CD4-positive, alpha-beta memory T cell (primary cell): ENCODE results near the gene TET1. TPM values are rescaled to one million over a fixed set of nuclear protein-coding genes. Genes with fewer than 3 reads are reported as not detected.
A peak's percentile ranks its signal among the peaks of the same experiment; 100 is the strongest.

ENCODE experiments used
- CTCF ChIA-PET: fragments of 350-600 bp; sonication (Branson Sonifier 250); formaldehyde crosslinking; loops from one replicate; lab custom pipeline; 2021; ENCODE audit warnings: inconsistent platforms; ENCODE audit not compliant: partially characterized antibody; lab: Charles Lee
- POLR2A ChIA-PET: fragments of 350-600 bp; sonication (Branson Sonifier 250); formaldehyde crosslinking; loops from one replicate; lab custom pipeline; 2021; ENCODE audit not compliant: partially characterized antibody; lab: Charles Lee
- DNase-seq, 5 donors: peaks; one replicate each; pipeline versions ENCODE4 v3.0.0 to v3.0.0-alpha.2; 2020 to 2022; ENCODE audit warnings: mixed read lengths in 1 of 5
- H3K27ac ChIP-seq: one replicate; pipeline ENCODE4 v1.7.0; 2013; ENCODE audit warnings: low read depth, low read length
- H3K27me3 ChIP-seq: 2 replicates; pipeline ENCODE4 v1.7.0; 2013; ENCODE audit warnings: mild to moderate bottlenecking, low read length, moderate library complexity; ENCODE audit not compliant: insufficient read depth
- H3K36me3 ChIP-seq: 2 replicates; pipeline ENCODE4 v1.7.0; 2013; ENCODE audit warnings: mild to moderate bottlenecking, low read length, moderate library complexity; ENCODE audit not compliant: insufficient read depth
- H3K4me1 ChIP-seq: 2 replicates; pipeline ENCODE4 v1.7.0; 2013; ENCODE audit warnings: mild to moderate bottlenecking, low read length, moderate library complexity; ENCODE audit not compliant: insufficient read depth
- H3K4me3 ChIP-seq, 2 donors: one replicate each; pipeline ENCODE4 v1.7.0; 2013; ENCODE audit warnings: low read length in 2 of 2, mild to moderate bottlenecking in 1 of 2
- H3K9me3 ChIP-seq, 2 donors: one replicate each; pipeline ENCODE4 v1.7.0; 2013; ENCODE audit warnings: low read length in 2 of 2, control low read depth in 1 of 2; ENCODE audit not compliant: control insufficient read depth in 1 of 2
- H3K27ac Mint-ChIP-seq, 7 donors: one replicate each; pipeline ENCODE4 v1.8.0; 2020 to 2021; ENCODE audit warnings: mixed read lengths in 7 of 7, mild to moderate bottlenecking in 6 of 7, inconsistent platforms in 3 of 7, moderate library complexity in 3 of 7
- H3K27me3 Mint-ChIP-seq, 2 donors: one replicate each; pipeline ENCODE4 v1.8.0; 2020 to 2021; ENCODE audit warnings: mixed read lengths in 2 of 2
- H3K36me3 Mint-ChIP-seq, 2 donors: one replicate each; pipeline ENCODE4 v1.8.0; 2020 to 2021; ENCODE audit warnings: mixed read lengths in 2 of 2, inconsistent platforms in 1 of 2, mild to moderate bottlenecking in 1 of 2
- H3K4me1 Mint-ChIP-seq, 4 donors: one replicate each; pipeline ENCODE4 v1.8.0; 2020 to 2021; ENCODE audit warnings: mixed read lengths in 4 of 4, mild to moderate bottlenecking in 1 of 4
- H3K4me3 Mint-ChIP-seq, 8 donors: one replicate each; pipeline ENCODE4 v1.8.0; 2020 to 2021; ENCODE audit warnings: mixed read lengths in 8 of 8, mild to moderate bottlenecking in 7 of 8, moderate library complexity in 6 of 8, inconsistent platforms in 3 of 8
- H3K9me3 Mint-ChIP-seq, 8 donors: one replicate each; pipeline ENCODE4 v1.8.0; 2020 to 2021; ENCODE audit warnings: mixed read lengths in 8 of 8, mild to moderate bottlenecking in 5 of 8, inconsistent platforms in 3 of 8, moderate library complexity in 1 of 8
- intact Hi-C: fragments of 100-400 bp; cut with micrococcal nuclease; formaldehyde crosslinking; loops from one replicate; pipeline ENCODE4 v1.15.1; 2023
- polyA plus RNA-seq, 2 donors: library from polyadenylated mRNA; unstranded; fragments of 300-500 nt; fragmentation: Illumina TruSeq; gene quantifications; one replicate each; pipeline ENCODE4 v1.2.3, GENCODE V29; 2021
- total RNA-seq, 2 experiments: library from RNA; stranded (reverse); gene quantifications; one replicate each; pipeline ENCODE4 v1.2.3, GENCODE V29; 2021

Gene TET1
- total and polyA plus RNA-seq, 4 experiments from 2014 or later = 0.71 to 1.5 (median 1.2) TPM

- H3K4me1 ChIP-seq = no peaks in the 10 kb centered on the region
- intact Hi-C loops = no loop called here
- H3K27me3 ChIP-seq = no peaks in the 10 kb centered on the region
- peaks cover 5 to 8% of the 10 kb centered on the region in 2 donors for H3K36me3 Mint-ChIP-seq
- no peaks in the 10 kb centered on the region for H3K27me3 Mint-ChIP-seq
- no peak overlapping the region for H3K27ac ChIP-seq
- CTCF ChIA-PET = interaction anchor here (1.2 kb wide), 1 partner anchor 11 kb away, joined by 3 read pairs; no protein-coding TSS in a partner anchor
- H3K4me3 ChIP-seq = no peak overlapping the region
- H3K36me3 ChIP-seq = no peaks in the 10 kb centered on the region
- H3K9me3 ChIP-seq = no peaks in the 10 kb centered on the region
- peak overlapping the region in 1 of 7 donors; percentile 18 for H3K27ac Mint-ChIP-seq
- no peak overlapping the region for H3K4me3 Mint-ChIP-seq
- no peaks in the 10 kb centered on the region for H3K9me3 Mint-ChIP-seq
- no peak for DNase-seq
- POLR2A ChIA-PET = no interaction called here
- H3K4me1 Mint-ChIP-seq = peaks cover 0 to 1% (median 0%) of the 10 kb centered on the region in 4 donors
These were observed 95.5 kb downstream of the TET1 start for GRCh38 chr10:68655620-68656126.

GRCh38 chr10:68665841-68666240 lies 105.7 kb downstream of the TET1 start:
- CTCF ChIA-PET = no interaction called here
- Mint-ChIP-seq H3K4me3 (no peak overlapping the region), H3K36me3 (peaks cover 12 to 13% of the 10 kb centered on the region in 2 donors), H3K27me3 (no peaks in the 10 kb centered on the region), H3K27ac (no peak overlapping the region), H3K9me3 (peaks cover 0 to 1% (median 0%) of the 10 kb centered on the region in 8 donors), H3K4me1 (peaks cover 0 to 2% (median under 1%) of the 10 kb centered on the region in 4 donors)
- H3K36me3 ChIP-seq = no peaks in the 10 kb centered on the region
- no peaks in the 10 kb centered on the region for H3K27me3 ChIP-seq
- H3K27ac ChIP-seq = no peak overlapping the region
- H3K4me1 ChIP-seq = no peaks in the 10 kb centered on the region
- no peak overlapping the region for H3K4me3 ChIP-seq
- intact Hi-C loops = no loop called here
- POLR2A ChIA-PET = no interaction called here
- H3K9me3 ChIP-seq = no peaks in the 10 kb centered on the region
- DNase-seq = no peak

DNA sequence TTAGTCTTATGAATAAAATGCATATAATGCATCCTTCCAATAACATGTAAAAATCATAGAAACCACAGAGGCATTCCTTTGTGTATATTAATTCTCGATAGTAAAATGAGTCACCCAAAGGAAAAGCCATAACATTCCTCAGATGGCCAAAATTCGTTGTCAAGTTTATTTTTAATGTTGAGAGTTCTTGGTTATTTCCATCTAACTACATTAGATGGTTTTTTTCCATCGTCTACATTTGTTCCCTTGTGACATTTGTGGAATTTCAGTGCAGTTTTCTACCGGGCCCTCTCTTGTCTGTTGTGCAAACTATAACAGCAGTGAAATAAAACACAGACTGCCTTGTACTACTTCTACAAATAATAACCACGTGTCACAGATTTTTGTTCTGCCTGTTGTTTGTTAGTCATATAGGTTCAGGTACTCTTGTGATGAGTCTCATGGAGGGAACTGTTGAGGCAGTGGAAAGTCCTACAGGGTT lies 106.2 kb downstream of the TET1 start:
- Mint-ChIP-seq H3K4me3 (no peak overlapping the region), H3K36me3 (peaks cover 12 to 14% of the 10 kb centered on the region in 2 donors)

DNA sequence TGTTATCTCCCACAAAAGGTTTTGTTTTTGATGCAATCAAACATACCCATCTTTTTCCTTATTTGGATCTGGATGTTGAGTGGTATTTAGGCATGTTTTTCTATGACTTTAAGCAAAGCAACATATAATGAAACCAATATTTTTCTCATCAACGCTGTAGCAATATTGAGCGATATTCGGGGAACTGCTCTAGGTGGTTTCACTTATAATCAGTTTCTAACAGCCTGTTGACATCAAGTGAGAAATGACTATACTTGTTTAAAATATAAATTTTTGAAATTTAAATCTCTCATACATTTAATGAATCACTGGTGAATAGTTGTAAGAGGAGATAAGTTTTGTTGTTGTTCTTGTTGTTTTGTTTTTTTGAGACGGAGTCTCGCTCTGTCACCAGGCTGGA lies 108.1 kb downstream of the TET1 start:
- Mint-ChIP-seq H3K27ac (peak overlapping the region in 1 of 7 donors; percentile 41), H3K9me3 (peaks cover 0 to 1% (median 0%) of the 10 kb centered on the region in 8 donors), H3K4me3 (no peak overlapping the region), H3K27me3 (no peaks in the 10 kb centered on the region), H3K4me1 (peaks cover 0 to 2% (median under 1%) of the 10 kb centered on the region in 4 donors), H3K36me3 (peaks cover 17 to 18% of the 10 kb centered on the region in 2 donors)
- POLR2A ChIA-PET = no interaction called here
- no peak overlapping the region for H3K27ac ChIP-seq
- no peak overlapping the region for H3K4me3 ChIP-seq
- no peaks in the 10 kb centered on the region for H3K9me3 ChIP-seq
- H3K27me3 ChIP-seq = no peaks in the 10 kb centered on the region
- DNase-seq = no peak
- no peaks in the 10 kb centered on the region for H3K36me3 ChIP-seq
- no peaks in the 10 kb centered on the region for H3K4me1 ChIP-seq
- intact Hi-C loops = no loop called here
- CTCF ChIA-PET = no interaction called here

More for the DNA sequence above, 106.2 kb downstream of the TET1 start:
- Mint-ChIP-seq H3K27ac (no peak overlapping the region), H3K9me3 (peaks cover 0 to 1% (median 0%) of the 10 kb centered on the region in 8 donors), H3K27me3 (no peaks in the 10 kb centered on the region), H3K4me1 (peaks cover 0 to 2% (median under 1%) of the 10 kb centered on the region in 4 donors)
- Histone ChIP-seq H3K4me1 (no peaks in the 10 kb centered on the region), H3K27ac (no peak overlapping the region), H3K9me3 (no peaks in the 10 kb centered on the region), H3K4me3 (no peak overlapping the region), H3K36me3 (no peaks in the 10 kb centered on the region), H3K27me3 (no peaks in the 10 kb centered on the region)
- POLR2A ChIA-PET = no interaction called here
- CTCF ChIA-PET = no interaction called here
- DNase-seq = no peak
- intact Hi-C loops = no loop called here

DNA sequence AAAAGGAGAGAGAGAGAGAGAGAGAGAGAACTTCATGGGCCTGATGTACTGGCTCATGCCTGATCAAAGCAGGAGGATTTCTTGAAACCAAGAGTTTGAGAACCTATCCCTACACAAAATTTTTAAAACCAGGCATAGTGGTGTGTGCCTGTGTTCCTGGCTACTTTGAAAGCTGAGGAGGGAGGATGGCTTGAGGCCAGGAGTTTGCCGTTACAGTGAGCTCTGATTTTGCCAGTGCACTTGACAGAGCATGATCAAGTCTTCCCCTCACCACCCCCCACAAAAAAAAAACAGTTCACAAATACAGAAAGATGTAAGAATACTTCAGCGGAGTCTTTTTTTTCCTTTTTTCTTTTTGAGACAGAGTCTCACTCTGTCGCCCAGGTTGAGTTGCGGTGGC lies 108.8 kb downstream of the TET1 start:
- H3K4me1 Mint-ChIP-seq = peaks cover 0 to 2% (median under 1%) of the 10 kb centered on the region in 4 donors
- H3K27ac Mint-ChIP-seq = no peak overlapping the region
- peaks cover 18 to 19% of the 10 kb centered on the region in 2 donors for H3K36me3 Mint-ChIP-seq
- no peak overlapping the region for H3K4me3 Mint-ChIP-seq
- Histone ChIP-seq H3K27ac (no peak overlapping the region), H3K4me3 (no peak overlapping the region), H3K27me3 (no peaks in the 10 kb centered on the region), H3K9me3 (no peaks in the 10 kb centered on the region), H3K36me3 (no peaks in the 10 kb centered on the region), H3K4me1 (no peaks in the 10 kb centered on the region)
- POLR2A ChIA-PET = no interaction called here
- intact Hi-C loops = no loop called here
- CTCF ChIA-PET = no interaction called here
- no peaks in the 10 kb centered on the region for H3K27me3 Mint-ChIP-seq
- peaks cover 0 to 1% (median 0%) of the 10 kb centered on the region in 8 donors for H3K9me3 Mint-ChIP-seq
- DNase-seq = no peak

DNA sequence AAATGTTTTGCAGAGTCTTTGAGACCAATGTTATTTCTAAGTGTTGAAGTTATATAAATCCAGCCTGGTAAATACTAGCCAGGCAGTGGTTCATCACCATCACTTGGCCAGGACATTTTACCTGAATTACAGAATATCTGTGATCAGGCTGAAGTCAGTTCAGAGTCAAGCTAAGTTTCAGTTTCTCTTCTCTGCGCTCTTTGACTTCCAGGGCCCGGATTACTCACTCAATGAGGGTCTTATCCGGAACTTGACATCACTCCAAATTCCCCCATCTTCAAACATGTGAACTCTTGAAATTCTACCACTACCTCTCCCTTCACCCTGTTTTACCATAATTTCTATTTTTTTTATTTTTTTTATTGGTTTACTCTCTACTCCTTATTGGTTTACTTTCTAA lies 124.3 kb downstream of the TET1 start:
- peak overlapping the region; percentile 71 to 83 (median 76) for H3K4me3 Mint-ChIP-seq

DNA sequence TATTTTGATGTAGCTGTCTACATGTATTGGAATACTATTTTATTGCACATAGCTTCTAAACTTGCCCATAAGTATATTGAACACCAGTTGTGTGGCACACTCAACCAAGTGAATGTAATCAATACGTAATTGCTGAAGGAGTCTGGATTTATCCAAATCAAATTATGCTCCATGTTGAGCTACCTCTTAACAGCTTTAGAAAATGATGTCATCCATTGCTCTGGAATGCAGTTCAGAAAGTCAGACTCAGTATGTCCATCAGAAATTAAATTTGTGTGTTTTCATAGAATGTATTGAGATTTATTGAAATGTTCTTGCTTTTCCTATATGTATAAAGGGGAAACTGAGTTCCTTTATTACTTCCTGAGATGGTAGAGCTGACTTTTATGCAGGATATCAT lies 135.9 kb downstream of the TET1 start:
- no peaks in the 10 kb centered on the region for H3K9me3 Mint-ChIP-seq

More for the DNA sequence above, 124.3 kb downstream of the TET1 start:
- H3K9me3 Mint-ChIP-seq = no peaks in the 10 kb centered on the region
- peak overlapping the region in 5 of 7 donors; percentile 9 to 90 (median 75) for H3K27ac Mint-ChIP-seq
- intact Hi-C loops = no loop called here
- Histone ChIP-seq H3K4me1 (no peaks in the 10 kb centered on the region), H3K36me3 (peaks cover 4% of the 10 kb centered on the region), H3K27me3 (no peaks in the 10 kb centered on the region), H3K9me3 (no peaks in the 10 kb centered on the region), H3K27ac (peak overlapping the region; percentile 26), H3K4me3 (peak overlapping the region in 1 of 2 donors; percentile 19)
- peaks cover 27 to 37% of the 10 kb centered on the region in 2 donors for H3K36me3 Mint-ChIP-seq
- peaks cover 0 to 14% (median 1%) of the 10 kb centered on the region in 4 donors for H3K4me1 Mint-ChIP-seq
- ChIA-PET CTCF (no interaction called here), POLR2A (interaction anchor here (1.1 kb wide), 1 partner anchor 83 kb away, joined by 3 read pairs; no protein-coding TSS in a partner anchor)
- H3K27me3 Mint-ChIP-seq = no peaks in the 10 kb centered on the region
- peak in 4 of 5 donors; percentile 8 to 14 (median 10) for DNase-seq

More for the DNA sequence above, 135.9 kb downstream of the TET1 start:
- H3K27ac Mint-ChIP-seq = no peak overlapping the region
- no peaks in the 10 kb centered on the region for H3K4me1 Mint-ChIP-seq
- peaks cover 6 to 9% of the 10 kb centered on the region in 2 donors for H3K36me3 Mint-ChIP-seq
- no peak overlapping the region for H3K4me3 Mint-ChIP-seq
- Histone ChIP-seq H3K27ac (no peak overlapping the region), H3K4me1 (no peaks in the 10 kb centered on the region), H3K4me3 (no peak overlapping the region), H3K36me3 (no peaks in the 10 kb centered on the region), H3K27me3 (no peaks in the 10 kb centered on the region), H3K9me3 (no peaks in the 10 kb centered on the region)
- CTCF ChIA-PET = interaction anchor here (2.3 kb wide), 1 partner anchor 145 kb away, joined by 9 read pairs; no protein-coding TSS in a partner anchor
- no peaks in the 10 kb centered on the region for H3K27me3 Mint-ChIP-seq
- DNase-seq = no peak
- intact Hi-C loops = no loop called here
- POLR2A ChIA-PET = no interaction called here
